ENCODE data around the gene COL25A1.

COL25A1 gene

DNA sequence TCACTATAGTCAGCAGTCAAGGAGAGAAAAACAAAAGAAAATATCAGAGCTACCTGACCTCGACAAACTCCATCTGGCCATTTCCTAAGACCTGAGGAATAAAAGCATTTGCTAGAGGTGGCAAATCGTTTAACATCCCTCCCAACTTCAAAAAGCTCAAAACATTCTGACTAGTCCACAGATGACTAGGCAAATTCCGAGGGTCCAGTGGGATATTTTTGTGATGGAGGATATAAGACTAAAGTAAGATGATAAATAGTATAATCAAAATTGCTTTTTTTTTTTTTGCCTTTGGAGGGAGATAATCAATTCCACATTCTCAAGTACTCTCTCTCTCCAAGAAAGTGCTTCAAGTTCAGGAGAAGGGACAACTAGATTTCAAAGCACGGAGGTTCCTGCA, 420.5 kb downstream of the COL25A1 start:
- Histone ChIP-seq H3K36me3 (replicated peaks; ENCODE audit: low read depth, low read length) (no peaks in the 10 kb centered on the region), H3K27ac (ENCODE audit: low read length) (no peak overlapping the region), H3K4me1 (ENCODE audit: low read length) (no peaks in the 10 kb centered on the region), H3K4me3 (ENCODE audit: low read length) (no peak overlapping the region), H3K9ac (ENCODE audit: low read length) (no peak overlapping the region), H4K20me1 (ENCODE audit: insufficient read depth, low read length) (no peaks in the 10 kb centered on the region), H3K79me2 (ENCODE audit: low read length) (no peaks in the 10 kb centered on the region), H3K27me3 (ENCODE audit: low read depth, low read length) (no peaks in the 10 kb centered on the region), H2AFZ (ENCODE audit: low read depth, low read length) (no peak overlapping the region), H3K4me2 (ENCODE audit: low read length) (no peak overlapping the region), H3K9me3 (ENCODE audit: insufficient read depth, low read length) (no peaks in the 10 kb centered on the region)
- TF ChIP-seq, protein P1, sequence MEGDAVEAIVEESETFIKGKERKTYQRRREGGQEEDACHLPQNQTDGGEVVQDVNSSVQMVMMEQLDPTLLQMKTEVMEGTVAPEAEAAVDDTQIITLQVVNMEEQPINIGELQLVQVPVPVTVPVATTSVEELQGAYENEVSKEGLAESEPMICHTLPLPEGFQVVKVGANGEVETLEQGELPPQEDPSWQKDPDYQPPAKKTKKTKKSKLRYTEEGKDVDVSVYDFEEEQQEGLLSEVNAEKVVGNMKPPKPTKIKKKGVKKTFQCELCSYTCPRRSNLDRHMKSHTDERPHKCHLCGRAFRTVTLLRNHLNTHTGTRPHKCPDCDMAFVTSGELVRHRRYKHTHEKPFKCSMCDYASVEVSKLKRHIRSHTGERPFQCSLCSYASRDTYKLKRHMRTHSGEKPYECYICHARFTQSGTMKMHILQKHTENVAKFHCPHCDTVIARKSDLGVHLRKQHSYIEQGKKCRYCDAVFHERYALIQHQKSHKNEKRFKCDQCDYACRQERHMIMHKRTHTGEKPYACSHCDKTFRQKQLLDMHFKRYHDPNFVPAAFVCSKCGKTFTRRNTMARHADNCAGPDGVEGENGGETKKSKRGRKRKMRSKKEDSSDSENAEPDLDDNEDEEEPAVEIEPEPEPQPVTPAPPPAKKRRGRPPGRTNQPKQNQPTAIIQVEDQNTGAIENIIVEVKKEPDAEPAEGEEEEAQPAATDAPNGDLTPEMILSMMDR (IDR thresholded peaks at IDR 0.05; ENCODE audit: low read depth, low read length): no peak
- no peak for TF ChIP-seq EZH2phosphoT487 (IDR thresholded peaks at IDR 0.05; ENCODE audit: low read depth)

DNA sequence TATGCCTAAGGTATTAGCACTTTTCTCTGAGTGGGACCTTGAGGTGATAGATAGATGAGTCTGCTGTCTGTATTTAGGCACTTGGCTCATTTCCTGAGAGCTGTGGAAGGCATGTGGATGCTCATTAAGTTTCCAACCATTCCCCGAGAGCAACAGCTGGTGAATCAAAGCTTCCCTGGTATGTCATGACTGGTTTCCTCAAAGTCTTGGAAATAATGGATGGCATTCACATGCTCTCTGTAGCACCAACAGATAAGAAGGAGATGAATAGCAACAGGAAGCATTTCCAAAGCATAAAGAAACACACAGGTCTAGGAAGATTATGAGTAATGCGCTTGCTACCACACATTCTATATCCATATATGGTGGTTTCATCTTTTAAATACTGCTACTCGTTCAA, 421.3 kb downstream of the COL25A1 start:
- Histone ChIP-seq H2AFZ (ENCODE audit: low read depth, low read length) (no peak overlapping the region), H3K4me2 (ENCODE audit: low read length) (no peak overlapping the region), H3K9ac (ENCODE audit: low read length) (no peak overlapping the region), H3K36me3 (replicated peaks; ENCODE audit: low read depth, low read length) (no peaks in the 10 kb centered on the region), H3K4me1 (ENCODE audit: low read length) (no peaks in the 10 kb centered on the region), H3K27ac (ENCODE audit: low read length) (no peak overlapping the region), H3K27me3 (ENCODE audit: low read depth, low read length) (no peaks in the 10 kb centered on the region), H3K4me3 (ENCODE audit: low read length) (no peak overlapping the region), H3K9me3 (ENCODE audit: insufficient read depth, low read length) (no peaks in the 10 kb centered on the region), H3K79me2 (ENCODE audit: low read length) (no peaks in the 10 kb centered on the region), H4K20me1 (ENCODE audit: insufficient read depth, low read length) (no peaks in the 10 kb centered on the region)
- no peak for TF ChIP-seq EZH2phosphoT487 (IDR thresholded peaks at IDR 0.05; ENCODE audit: low read depth)
- TF ChIP-seq, protein P1 (IDR thresholded peaks at IDR 0.05; ENCODE audit: low read depth, low read length): no peak

DNA sequence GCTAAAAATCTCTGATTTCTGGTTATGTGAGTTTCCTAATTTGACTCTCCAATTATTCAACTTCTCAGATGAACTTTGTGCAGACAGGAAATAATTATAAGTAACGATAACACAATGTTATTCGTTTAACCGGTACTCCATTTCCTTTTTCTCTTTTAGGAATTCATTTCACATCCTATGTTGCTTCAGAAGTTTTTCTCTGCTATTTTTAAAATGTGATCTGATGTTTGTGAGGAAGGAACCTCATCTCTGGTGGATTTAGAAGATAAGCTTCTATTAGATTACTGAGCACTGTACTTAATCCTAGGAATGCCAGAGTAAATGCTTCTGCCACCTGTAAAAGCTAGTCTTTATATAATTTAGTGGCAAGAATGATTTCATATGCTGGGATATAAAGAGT, 423.7 kb downstream of the COL25A1 start:
- no peak for TF ChIP-seq EZH2phosphoT487 (IDR thresholded peaks at IDR 0.05; ENCODE audit: low read depth)
- TF ChIP-seq, protein P1 (IDR thresholded peaks at IDR 0.05; ENCODE audit: low read depth, low read length): no peak
- Histone ChIP-seq H3K4me2 (ENCODE audit: low read length) (no peak overlapping the region), H3K27ac (ENCODE audit: low read length) (no peak overlapping the region), H3K9me3 (ENCODE audit: insufficient read depth, low read length) (no peaks in the 10 kb centered on the region), H3K4me1 (ENCODE audit: low read length) (no peaks in the 10 kb centered on the region), H2AFZ (ENCODE audit: low read depth, low read length) (no peak overlapping the region), H3K4me3 (ENCODE audit: low read length) (no peak overlapping the region), H3K36me3 (replicated peaks; ENCODE audit: low read depth, low read length) (no peaks in the 10 kb centered on the region), H4K20me1 (ENCODE audit: insufficient read depth, low read length) (no peaks in the 10 kb centered on the region), H3K9ac (ENCODE audit: low read length) (no peak overlapping the region), H3K79me2 (ENCODE audit: low read length) (no peaks in the 10 kb centered on the region), H3K27me3 (ENCODE audit: low read depth, low read length) (no peaks in the 10 kb centered on the region)

DNA sequence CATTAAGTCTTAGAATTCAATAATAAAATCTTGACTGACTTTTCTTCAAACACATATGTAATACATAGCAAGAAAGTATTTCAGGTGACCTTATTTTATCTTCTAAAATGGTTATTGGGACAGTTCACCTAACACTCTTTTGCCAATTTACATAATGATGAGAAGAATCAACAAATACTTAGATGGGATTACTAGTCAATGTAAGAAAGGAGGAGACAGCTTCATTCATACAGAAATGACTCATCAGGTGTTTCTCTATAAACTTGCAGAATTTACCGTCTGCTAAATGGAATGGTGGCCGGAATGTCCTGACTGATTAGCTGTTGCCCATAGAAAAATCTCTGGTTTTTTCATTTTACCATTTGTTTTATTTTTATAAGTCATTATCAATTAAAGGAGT, 424.6 kb downstream of the COL25A1 start:
- no peak overlapping the region for H3K9ac ChIP-seq (ENCODE audit: low read length)
- H3K9me3 ChIP-seq (ENCODE audit: insufficient read depth, low read length): no peaks in the 10 kb centered on the region
- H3K4me2 ChIP-seq (ENCODE audit: low read length): no peak overlapping the region
- TF ChIP-seq, protein P1 (IDR thresholded peaks at IDR 0.05; ENCODE audit: low read depth, low read length): no peak
- TF ChIP-seq EZH2phosphoT487 (IDR thresholded peaks at IDR 0.05; ENCODE audit: low read depth): no peak
- H3K4me3 ChIP-seq (ENCODE audit: low read length): no peak overlapping the region
- H3K27me3 ChIP-seq (ENCODE audit: low read depth, low read length): no peaks in the 10 kb centered on the region
- H3K4me1 ChIP-seq (ENCODE audit: low read length): no peaks in the 10 kb centered on the region
- H2AFZ ChIP-seq (ENCODE audit: low read depth, low read length): no peak overlapping the region
- no peaks in the 10 kb centered on the region for H3K36me3 ChIP-seq (replicated peaks; ENCODE audit: low read depth, low read length)
- no peaks in the 10 kb centered on the region for H3K79me2 ChIP-seq (ENCODE audit: low read length)
- H4K20me1 ChIP-seq (ENCODE audit: insufficient read depth, low read length): no peaks in the 10 kb centered on the region
- H3K27ac ChIP-seq (ENCODE audit: low read length): no peak overlapping the region
